H1 (cell line): ENCODE results near the gene TAS2R19. TPM values are rescaled to one million over a fixed set of nuclear protein-coding genes. Genes with fewer than 3 reads are reported as not detected.

ENCODE experiments used
- CTCF ChIA-PET: fragments of 300-600 bp; sonication (Branson Sonifier 250); formaldehyde crosslinking; loops from one replicate; lab custom pipeline; 2021; ENCODE audit not compliant: partially characterized antibody; lab: Charles Lee
- POLR2A ChIA-PET: fragments of 300-600 bp; sonication (Branson Sonifier 250); formaldehyde crosslinking; loops from one replicate; lab custom pipeline; 2021; ENCODE audit warnings: inconsistent platforms; ENCODE audit not compliant: partially characterized antibody; lab: Charles Lee
- DNase-seq, 2 experiments: peaks; one replicate each; pipeline versions ENCODE4 v3.0.0 to v3.0.0-alpha.2; 2010 to 2022; ENCODE audit warnings: low spot score in 2 of 2, low read depth in 1 of 2, mixed read lengths in 1 of 2
- FAIRE-seq: peaks from 2 replicates; lab custom pipeline; 2011; peaks lifted over from hg19 to GRCh38; lab: Jason Lieb, UNC
- H2AFZ ChIP-seq: 2 replicates; pipeline ENCODE4 v1.8.1; 2012; ENCODE audit warnings: low read length, inconsistent platforms
- H2AK5ac ChIP-seq: 2 replicates; pipeline ENCODE4 v1.6.1; 2013; ENCODE audit warnings: low read depth, low read length
- H2BK120ac ChIP-seq: replicated peaks from 2 replicates; pipeline ENCODE3; 2013; ENCODE audit warnings: low read depth, low read length, inconsistent platforms
- H2BK12ac ChIP-seq: 2 replicates; pipeline ENCODE4 v1.6.1; 2013; ENCODE audit warnings: low read depth, low read length
- H2BK15ac ChIP-seq: 2 replicates; pipeline ENCODE4 v1.6.1; 2013; ENCODE audit warnings: low read length
- H2BK20ac ChIP-seq: 2 replicates; pipeline ENCODE4 v1.6.1; 2013; ENCODE audit warnings: low read length
- H2BK5ac ChIP-seq: 2 replicates; pipeline ENCODE4 v1.6.1; 2013; ENCODE audit warnings: low read depth, low read length
- H3K14ac ChIP-seq: 2 replicates; pipeline ENCODE4 v1.6.1; 2013; ENCODE audit warnings: inconsistent platforms; ENCODE audit not compliant: insufficient read length
- H3K18ac ChIP-seq: 2 replicates; pipeline ENCODE4 v1.6.1; 2013; ENCODE audit warnings: low read length; ENCODE audit errors: extremely low read depth
- H3K23ac ChIP-seq: 2 replicates; pipeline ENCODE4 v1.6.1; 2013; ENCODE audit warnings: inconsistent platforms; ENCODE audit not compliant: insufficient read length
- H3K23me2 ChIP-seq: 2 replicates; pipeline ENCODE4 v1.6.1; 2013; ENCODE audit warnings: low read depth, low read length
- H3K27ac ChIP-seq: 2 replicates; pipeline ENCODE4 v1.6.1; 2011; ENCODE audit warnings: low read depth, low read length, inconsistent platforms
- H3K27me3 ChIP-seq, 4 experiments: replicated peaks in 1 of 4; 1 replicate in 1 of 4; 2 replicates in 3 of 4; pipeline versions ENCODE4 v1.6.1 to v1.8.1; 2011 to 2013; ENCODE audit warnings: low read length in 3 of 4, mild to moderate bottlenecking in 3 of 4, inconsistent platforms in 2 of 4, mixed read lengths in 2 of 4, moderate library complexity in 1 of 4; ENCODE audit not compliant: control insufficient read depth in 3 of 4, insufficient read depth in 3 of 4; ENCODE audit errors: extremely low read depth in 1 of 4
- H3K36me3 ChIP-seq, 4 experiments: 2 replicates each; pipeline versions ENCODE4 v1.6.1 to v1.8.1; 2011 to 2013; ENCODE audit warnings: mild to moderate bottlenecking in 4 of 4, low read length in 3 of 4, moderate library complexity in 2 of 4, control low read depth in 1 of 4, inconsistent platforms in 1 of 4; ENCODE audit not compliant: insufficient read depth in 4 of 4, control insufficient read depth in 2 of 4
- H3K4ac ChIP-seq: replicated peaks from 2 replicates; pipeline ENCODE3; 2013; ENCODE audit warnings: low read length, low read depth, mixed read lengths, inconsistent platforms; ENCODE audit not compliant: insufficient read length
- H3K4me1 ChIP-seq, 4 experiments: replicated peaks in 1 of 4; 1 replicate in 1 of 4; 2 replicates in 3 of 4; pipeline versions ENCODE4 v1.6.1 to v1.8.1; 2011 to 2013; ENCODE audit warnings: low read length in 3 of 4, inconsistent platforms in 2 of 4, mixed read lengths in 1 of 4; ENCODE audit not compliant: insufficient read depth in 4 of 4, control insufficient read depth in 3 of 4
- H3K4me2 ChIP-seq, 2 experiments: 2 replicates each; pipeline versions ENCODE4 v1.6.1 to v1.8.1; 2011 to 2013; ENCODE audit warnings: low read depth in 2 of 2, low read length in 2 of 2, control low read depth in 1 of 2, inconsistent platforms in 1 of 2, mild to moderate bottlenecking in 1 of 2; ENCODE audit not compliant: insufficient read depth in 1 of 2
- H3K4me3 ChIP-seq, 4 experiments: fragments of 200-600, 300-600 bp in 1 of 4; sonication (generic), shearing (Covaris generic), sonication (Bioruptor Twin) in 1 of 4; 2 replicates each; pipeline versions ENCODE4 v1.5.1 to v1.8.1; 2011 to 2016; ENCODE audit warnings: low read length in 4 of 4, low read depth in 3 of 4, control low read depth in 2 of 4, inconsistent platforms in 2 of 4, mild to moderate bottlenecking in 2 of 4, mixed read lengths in 1 of 4, moderate library complexity in 1 of 4; ENCODE audit not compliant: insufficient read depth in 2 of 4; ENCODE audit errors: extremely low read depth in 1 of 4
- H3K56ac ChIP-seq: replicated peaks from 2 replicates; pipeline ENCODE3; 2013; ENCODE audit warnings: low read depth, mild to moderate bottlenecking, mixed read lengths, low read length, inconsistent platforms; ENCODE audit not compliant: insufficient read length
- H3K79me1 ChIP-seq: 2 replicates; pipeline ENCODE4 v1.6.1; 2013; ENCODE audit warnings: low read depth, low read length, control low read depth
- H3K79me2 ChIP-seq, 2 experiments: 2 replicates each; pipeline versions ENCODE4 v1.6.1 to v1.8.1; 2012 to 2013; ENCODE audit warnings: low read length in 2 of 2, mild to moderate bottlenecking in 2 of 2, inconsistent platforms in 1 of 2; ENCODE audit not compliant: insufficient read depth in 2 of 2, control insufficient read depth in 1 of 2
- H3K9ac ChIP-seq, 4 experiments: replicated peaks in 1 of 4; 1 replicate in 1 of 4; 2 replicates in 3 of 4; pipeline versions ENCODE4 v1.6.1 to v1.8.1; 2011 to 2013; ENCODE audit warnings: low read depth in 3 of 4, low read length in 3 of 4, control low read depth in 2 of 4, mild to moderate bottlenecking in 2 of 4, moderate library complexity in 2 of 4, inconsistent platforms in 1 of 4; ENCODE audit errors: extremely low read depth in 1 of 4
- H3K9me3 ChIP-seq, 2 experiments: 2 replicates each; pipeline versions ENCODE4 v1.6.1 to v1.8.1; 2012 to 2013; ENCODE audit warnings: mild to moderate bottlenecking in 2 of 2, moderate library complexity in 2 of 2, control low read depth in 1 of 2, inconsistent platforms in 1 of 2, low read depth in 1 of 2, low read length in 1 of 2, mixed read lengths in 1 of 2; ENCODE audit not compliant: insufficient read depth in 2 of 2
- H4K20me1 ChIP-seq, 2 experiments: replicated peaks in 1 of 2; 2 replicates each; pipeline versions ENCODE3 to v1.8.1; 2011 to 2013; ENCODE audit warnings: inconsistent platforms in 2 of 2, low read length in 2 of 2, mild to moderate bottlenecking in 1 of 2; ENCODE audit not compliant: insufficient read depth in 2 of 2, control insufficient read depth in 1 of 2
- H4K5ac ChIP-seq: 2 replicates; pipeline ENCODE4 v1.6.1; 2013; ENCODE audit warnings: low read length, low read depth, mixed read lengths, inconsistent platforms; ENCODE audit not compliant: insufficient read length
- H4K8ac ChIP-seq: 2 replicates; pipeline ENCODE4 v1.8.0; 2013; ENCODE audit warnings: mild to moderate bottlenecking, moderate library complexity, low read length, inconsistent platforms; ENCODE audit not compliant: insufficient read depth; ENCODE audit errors: extremely low read depth
- H4K91ac ChIP-seq: replicated peaks from 2 replicates; pipeline ENCODE3; 2013; ENCODE audit warnings: low read length, mixed read lengths, inconsistent platforms; ENCODE audit not compliant: insufficient read length
- CHD2 ChIP-seq: IDR thresholded peaks from 2 replicates; pipeline ENCODE4 v1.6.1; 2012; ENCODE audit warnings: low read length, improper control_type of control experiment
- CREB1 ChIP-seq: IDR thresholded peaks from 2 replicates; pipeline ENCODE4 v1.6.1; 2012; ENCODE audit warnings: inconsistent platforms
- EGR1 ChIP-seq: IDR thresholded peaks from 2 replicates; pipeline ENCODE4 v1.6.1; 2011; ENCODE audit warnings: low read depth, low read length, borderline replicate concordance
- EP300 ChIP-seq, 2 experiments: IDR thresholded peaks; 1 replicate in 1 of 2; 2 replicates in 1 of 2; pipeline ENCODE4 v1.6.1; 2011 to 2012; ENCODE audit warnings: low read depth in 2 of 2, low read length in 2 of 2, mild to moderate bottlenecking in 2 of 2, borderline replicate concordance in 1 of 2, inconsistent platforms in 1 of 2, moderate library complexity in 1 of 2
- EZH2 ChIP-seq: fragments of 200-600 bp; sonication (generic); IDR thresholded peaks from 2 replicates; pipeline ENCODE4 v1.7.1; 2012; ENCODE audit warnings: low read depth, mild to moderate bottlenecking, moderate library complexity, low read length, inconsistent platforms; ENCODE audit not compliant: severe bottlenecking
- HDAC6 ChIP-seq: IDR thresholded peaks from one replicate; pipeline ENCODE4 v1.7.1; 2012; ENCODE audit warnings: low read depth, mild to moderate bottlenecking, inconsistent platforms, low read length, moderate library complexity
- NANOG ChIP-seq: IDR thresholded peaks from 2 replicates; pipeline ENCODE4 v1.6.1; 2011; ENCODE audit warnings: low read length, low read depth, mild to moderate bottlenecking, inconsistent platforms; ENCODE audit not compliant: insufficient read depth, poor library complexity, severe bottlenecking
- SAP30 ChIP-seq: fragments of 300-600 bp; sonication (generic); IDR thresholded peaks from 2 replicates; pipeline ENCODE4 v1.7.1; 2012; ENCODE audit warnings: low read length, moderate library complexity, mild to moderate bottlenecking, inconsistent platforms; ENCODE audit not compliant: insufficient read depth, insufficient replicate concordance
- SIX5 ChIP-seq: IDR thresholded peaks from 2 replicates; pipeline ENCODE4 v1.6.1; 2011; ENCODE audit warnings: mild to moderate bottlenecking, low read depth, low read length
- TAF7 ChIP-seq: optimal IDR thresholded peaks from 2 replicates; pipeline ENCODE3; 2011; ENCODE audit warnings: low read depth, mild to moderate bottlenecking, inconsistent platforms, low read length, moderate library complexity, borderline replicate concordance
- TBP ChIP-seq: IDR thresholded peaks from 2 replicates; pipeline ENCODE4 v1.6.1; 2011; ENCODE audit warnings: low read depth, low read length, improper control_type of control experiment
- YY1 ChIP-seq: IDR thresholded peaks from 2 replicates; pipeline ENCODE4 v1.6.1; 2011; ENCODE audit warnings: low read depth, mild to moderate bottlenecking, low read length
- WGBS, 2 experiments: shearing (Covaris generic) in 1 of 2; methylation state at CpG; one replicate each; pipeline versions ENCODE4 v1.1.6 to v1.1.7; 2013 to 2015; ENCODE audit warnings: low lambda C conversion rate in 2 of 2, mixed read lengths in 2 of 2, inconsistent platforms in 1 of 2, low coverage in 1 of 2, missing lambda C conversion rate in 1 of 2; ENCODE audit not compliant: insufficient replicate concordance in 2 of 2, insufficient coverage in 1 of 2, insufficient read length in 1 of 2; ENCODE audit errors: extremely low coverage in 1 of 2, missing lambda C conversion rate in 1 of 2; 5-methylcytosine and 5-hydroxymethylcytosine counted together
- polyA plus RNA-seq, 7 experiments: library from polyadenylated mRNA; depleted of rRNA in 3 of 7; stranded (reverse) in 5 of 7; unstranded in 2 of 7; fragments of >200 nt in 5 of 7; fragments of 200-250 nt in 2 of 7; gene quantifications; 1 replicate in 5 of 7; 2 replicates in 1 of 7; 4 replicates in 1 of 7; pipeline versions ENCODE4 v1.2.1 to v1.2.3, GENCODE V29; 2011 to 2013; ENCODE audit warnings: missing spikeins in 2 of 7, mixed read lengths in 2 of 7
- total RNA-seq: library from RNA; stranded (reverse); fragmentation: NEBNext Ultra II Directional; extraction: Animal tissue kit (Norgen Biotek cat#: 25700); gene quantifications from 2 replicates; pipeline ENCODE4 v1.2.1, GENCODE V29; 2021
- TF ChIP-seq, protein P1 (sequence below): IDR thresholded peaks from 2 replicates; pipeline ENCODE4 v1.6.1; 2012; ENCODE audit warnings: inconsistent platforms
- TF ChIP-seq, protein P2 (sequence below): IDR thresholded peaks from 2 replicates; pipeline ENCODE4 v1.6.1; 2012; ENCODE audit warnings: inconsistent platforms

The TAS2R19 gene
- total and polyA plus RNA-seq, 2 of the 8 experiments (the other 6 are each of a cell fraction or from before 2014, with no cell fraction given), result 0.97 to 0.99 TPM

DNA sequence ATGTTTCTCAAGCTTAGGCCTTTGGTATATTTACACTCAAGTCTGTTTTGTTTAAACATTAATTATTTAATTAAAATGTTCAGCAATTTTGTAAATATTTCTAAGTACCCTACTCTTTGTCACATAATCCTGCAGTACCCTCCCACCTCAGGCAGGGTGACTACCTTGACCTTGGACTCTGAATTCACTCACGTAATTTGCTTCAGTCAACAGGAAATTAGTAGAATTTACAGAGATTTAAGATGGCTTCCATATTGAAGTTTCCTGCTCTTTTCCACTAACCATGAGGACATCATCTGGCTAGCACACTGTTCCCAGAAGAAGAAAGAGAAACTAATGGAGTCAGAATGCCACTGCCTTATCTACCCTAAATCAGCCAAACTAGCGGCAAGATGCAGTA is 967 bp upstream of the TAS2R19 start:
- FAIRE-seq, result no peak
- TF ChIP-seq, protein P1, sequence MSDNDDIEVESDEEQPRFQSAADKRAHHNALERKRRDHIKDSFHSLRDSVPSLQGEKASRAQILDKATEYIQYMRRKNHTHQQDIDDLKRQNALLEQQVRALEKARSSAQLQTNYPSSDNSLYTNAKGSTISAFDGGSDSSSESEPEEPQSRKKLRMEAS, result no peak
- TF ChIP-seq TBP, result no peak
- no peak for TF ChIP-seq YY1
- TF ChIP-seq TAF7, result no peak
- no peak for TF ChIP-seq SIX5
- TF ChIP-seq HDAC6, result no peak
- TF ChIP-seq CREB1, result no peak
- no peak for TF ChIP-seq EZH2
- TF ChIP-seq EGR1, result no peak
- TF ChIP-seq SAP30, result no peak
- no peak for TF ChIP-seq EP300 (IDR thresholded peaks at IDR 0.05; ENCODE audit: borderline replicate concordance in 1 of 2, low read depth in 2 of 2, low read length in 2 of 2)
- TF ChIP-seq NANOG, result no peak
- no peak for TF ChIP-seq CHD2
- TF ChIP-seq, protein P2, sequence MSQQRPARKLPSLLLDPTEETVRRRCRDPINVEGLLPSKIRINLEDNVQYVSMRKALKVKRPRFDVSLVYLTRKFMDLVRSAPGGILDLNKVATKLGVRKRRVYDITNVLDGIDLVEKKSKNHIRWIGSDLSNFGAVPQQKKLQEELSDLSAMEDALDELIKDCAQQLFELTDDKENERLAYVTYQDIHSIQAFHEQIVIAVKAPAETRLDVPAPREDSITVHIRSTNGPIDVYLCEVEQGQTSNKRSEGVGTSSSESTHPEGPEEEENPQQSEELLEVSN, result no peak

More for the DNA sequence above, 967 bp upstream of the TAS2R19 start:
- no peak overlapping the region for H2BK12ac ChIP-seq
- no peak overlapping the region for H3K23ac ChIP-seq
- H3K4ac ChIP-seq, result no peak overlapping the region
- H3K79me1 ChIP-seq, result no peaks in the 10 kb centered on the region
- H3K56ac ChIP-seq, result no peak overlapping the region
- WGBS, 2 experiments, result 76% methylated on average over 2 of the region's 2 CpGs; no CpG with 5 or more reads in 1 of the 2 experiments
- no peaks in the 10 kb centered on the region for H3K36me3 ChIP-seq
- H3K79me2 ChIP-seq, result no peaks in the 10 kb centered on the region
- no peak overlapping the region for H4K8ac ChIP-seq
- H2AFZ ChIP-seq, result no peak overlapping the region
- H4K91ac ChIP-seq, result no peak overlapping the region
- DNase-seq, result no peak
- CTCF ChIA-PET, result interaction anchor here (0.7 to 1.2 kb wide), 3 partner anchors 9 to 462 kb away, joined by 3 to 4 read pairs (median 3); no protein-coding TSS in a partner anchor
- no peak overlapping the region for H2BK5ac ChIP-seq
- no peaks in the 10 kb centered on the region for H3K4me1 ChIP-seq
- H3K14ac ChIP-seq, result no peak overlapping the region
- no peak overlapping the region for H3K9ac ChIP-seq
- no peak overlapping the region for H3K4me3 ChIP-seq
- peaks cover 0 to 2% of the 10 kb centered on the region in 2 experiments for H4K20me1 ChIP-seq
- H2BK20ac ChIP-seq, result no peak overlapping the region
- no peaks in the 10 kb centered on the region for H3K9me3 ChIP-seq
- no peak overlapping the region for H2BK15ac ChIP-seq
- no peak overlapping the region for H4K5ac ChIP-seq
- no peak overlapping the region for H2BK120ac ChIP-seq
- no peaks in the 10 kb centered on the region for H3K23me2 ChIP-seq
- POLR2A ChIA-PET, result no interaction called here
- peaks cover 0 to 2% (median 0%) of the 10 kb centered on the region in 4 experiments; a peak in 1 of 7 replicates for H3K27me3 ChIP-seq
- H3K18ac ChIP-seq, result no peak overlapping the region
- no peak overlapping the region for H3K27ac ChIP-seq
- no peak overlapping the region for H3K4me2 ChIP-seq
- H2AK5ac ChIP-seq, result no peak overlapping the region
